Measurements from ENCODE around the gene HEPN1.

Gene HEPN1

DNA sequence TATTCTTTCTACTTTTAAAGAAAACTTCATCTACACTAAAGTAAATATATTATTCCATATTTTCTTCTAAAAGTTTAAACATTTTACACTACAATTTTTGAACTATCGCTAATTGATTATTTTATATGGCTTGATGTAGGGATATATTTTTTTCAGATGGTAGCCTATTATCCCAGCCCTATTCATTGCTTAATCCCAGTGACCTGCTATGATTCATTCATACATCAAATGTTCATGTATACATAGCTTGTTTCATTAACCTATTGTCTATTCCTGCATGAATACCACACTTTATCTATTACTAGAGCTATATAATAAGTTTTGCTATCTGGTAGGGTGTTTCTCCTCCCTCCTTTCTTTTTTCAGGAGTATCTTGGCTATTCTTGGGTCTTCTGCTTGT is 16.4 kb upstream of the HEPN1 start:
- DNase-seq: no peak

DNA sequence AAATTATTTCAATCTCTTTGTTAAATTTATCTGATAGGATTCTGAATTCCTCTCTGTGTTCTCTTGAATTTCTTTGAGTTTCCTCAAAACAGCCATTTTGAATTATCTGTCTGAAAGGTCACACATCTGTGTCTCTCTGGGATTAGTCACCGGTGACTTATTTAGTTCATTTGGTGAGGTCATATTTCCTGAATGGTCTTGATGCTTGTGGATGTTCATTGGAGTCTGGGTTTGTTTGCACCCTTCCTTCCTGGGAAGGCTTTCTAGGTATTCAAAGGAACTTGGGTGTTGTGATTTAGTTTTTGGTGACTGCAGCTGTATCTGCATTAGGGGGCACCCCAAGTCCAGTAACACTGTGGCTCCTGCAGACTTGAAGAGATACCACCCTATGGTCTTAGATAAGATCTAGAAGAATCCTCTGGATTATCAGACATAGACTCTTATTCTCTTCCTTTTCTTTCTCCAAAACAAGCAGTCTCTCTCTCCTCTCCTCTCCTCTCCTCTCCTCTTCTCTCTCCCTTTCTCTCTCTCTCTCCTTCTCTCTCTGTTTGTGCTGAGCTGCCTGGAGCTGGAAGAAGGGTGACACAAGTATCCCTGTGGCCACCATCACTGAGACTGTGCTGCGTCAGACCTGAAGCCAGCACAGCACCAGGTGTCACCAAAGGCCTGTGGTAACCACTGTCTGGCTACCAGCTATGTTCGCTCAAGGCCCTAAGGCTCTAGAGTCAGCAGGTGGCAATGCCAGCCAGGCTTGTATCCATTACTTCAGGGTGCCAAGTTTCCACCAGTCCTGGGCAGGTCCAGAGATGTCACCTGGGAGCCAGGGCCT is 3.3 kb upstream of the HEPN1 start:
- no peak for DNase-seq

DNA sequence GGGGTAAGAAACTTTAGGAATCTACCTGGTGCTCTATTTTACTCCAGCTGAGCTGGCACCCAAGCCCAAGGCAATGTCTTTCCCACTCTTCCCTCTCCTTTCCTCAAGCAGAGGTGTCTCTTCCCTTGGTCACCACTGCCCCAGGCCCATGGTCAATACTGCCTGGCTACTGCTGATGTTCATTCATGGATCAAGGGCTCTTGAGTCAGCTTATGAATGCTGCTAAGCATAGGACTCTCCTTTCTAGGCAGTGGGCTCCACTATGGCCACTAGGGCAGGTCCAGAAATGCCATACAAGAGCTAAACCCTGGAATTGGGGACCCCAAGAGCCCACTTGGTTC is 2.7 kb upstream of the HEPN1 start:
- DNase-seq: no peak

DNA sequence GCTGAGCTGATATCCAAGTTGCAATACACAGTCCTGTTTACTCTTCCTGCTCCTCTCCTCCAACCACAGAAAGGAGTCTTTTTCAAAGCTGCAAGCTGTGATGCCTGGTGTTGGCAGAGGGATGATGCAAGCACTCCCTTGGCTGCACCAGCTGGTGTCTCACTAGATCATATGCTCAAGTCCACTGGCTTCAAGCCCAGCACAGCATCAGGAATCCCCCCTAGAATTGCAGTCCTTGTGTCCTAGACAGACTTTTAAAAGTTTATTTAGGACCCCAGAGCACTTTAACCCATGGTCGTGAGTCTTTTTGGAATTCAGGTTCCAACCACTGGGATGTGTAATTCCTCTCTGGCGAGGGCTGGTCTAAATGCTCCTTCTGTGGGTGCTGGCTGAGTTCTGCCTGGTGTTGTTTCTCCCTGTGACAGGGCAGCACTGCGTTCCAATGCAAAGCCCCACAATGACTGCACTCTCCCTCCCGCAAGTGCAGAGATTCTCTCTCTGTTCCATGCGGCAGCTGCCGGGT is 1.9 kb upstream of the HEPN1 start:
- no peak for DNase-seq

DNA sequence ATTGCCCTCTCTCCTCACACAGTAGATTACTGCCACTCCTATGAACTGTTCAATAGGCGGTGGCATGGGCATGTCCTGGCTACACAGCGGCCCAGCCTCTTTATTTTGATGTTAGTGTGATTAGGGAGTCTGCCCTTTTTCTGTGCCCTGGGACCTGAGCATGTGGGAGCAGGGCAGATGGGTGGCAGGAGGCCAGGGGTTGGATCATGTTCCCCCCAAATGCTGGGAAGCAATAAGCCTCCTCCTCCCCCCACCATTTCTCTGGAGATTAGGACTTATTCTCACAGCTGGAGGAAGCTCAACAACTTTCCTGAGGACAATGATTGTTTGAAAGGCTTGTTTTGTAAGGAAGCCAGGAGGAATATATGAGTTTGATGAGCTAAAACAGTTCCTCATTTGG is 848 bp downstream of the HEPN1 start:
- no peak for DNase-seq

DNA sequence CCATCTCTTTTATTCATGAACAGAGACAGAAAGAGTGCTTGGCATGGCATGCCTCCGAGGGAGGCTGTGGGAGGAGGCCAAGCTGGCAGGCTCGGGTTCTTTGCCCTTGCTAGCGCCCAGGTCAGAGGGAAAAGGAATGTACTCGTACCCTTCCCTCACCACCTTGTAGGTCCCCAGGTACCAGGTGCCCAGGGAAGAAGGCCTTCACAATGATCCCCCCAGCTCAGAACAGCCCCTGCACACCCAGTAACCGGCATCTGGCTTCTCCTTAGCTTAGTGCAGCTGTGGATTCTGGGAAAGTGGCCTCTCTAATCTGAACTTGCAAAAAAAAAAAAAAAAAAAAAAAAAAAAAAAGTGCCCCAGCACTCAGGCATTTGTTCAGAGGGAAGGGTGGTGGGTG is 1.3 kb downstream of the HEPN1 start:
- DNase-seq: no peak

DNA sequence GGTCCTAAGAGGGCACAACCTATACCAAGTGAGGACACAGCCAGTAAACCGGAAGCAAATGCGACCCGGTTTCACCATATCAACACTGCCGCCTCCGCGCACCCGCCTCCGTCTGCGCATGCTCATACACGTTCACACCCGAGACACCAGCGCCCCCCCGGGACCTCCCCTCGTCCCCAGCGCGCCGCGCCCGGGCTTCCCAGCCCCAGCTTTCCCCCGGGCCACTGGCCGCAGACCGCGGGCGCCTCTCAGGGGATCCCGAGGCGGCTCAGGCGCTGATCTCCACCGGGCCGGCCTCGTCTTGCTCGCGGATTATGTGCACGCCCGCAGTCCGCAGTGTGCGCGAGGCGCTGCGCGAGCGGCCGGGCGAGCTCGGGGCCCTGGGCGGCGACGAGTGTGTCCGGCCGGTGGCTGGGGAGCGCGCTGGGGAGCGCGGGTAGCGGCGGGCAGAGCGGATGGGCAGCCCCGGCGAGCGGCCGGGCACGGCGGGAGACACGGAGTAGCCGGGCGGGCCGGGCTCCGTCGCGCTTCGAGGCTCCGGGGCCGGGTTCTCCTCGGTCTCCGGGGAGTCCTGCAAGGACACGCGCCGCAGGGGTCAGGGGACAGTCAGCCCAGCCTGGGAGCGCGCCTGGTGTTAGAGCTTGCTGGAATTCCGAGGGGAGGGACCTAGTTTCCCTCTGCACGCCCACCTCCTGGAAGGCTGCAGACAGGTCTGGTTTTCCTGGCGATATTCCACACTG is 2.0 kb downstream of the HEPN1 start:
- peak; percentile 92 for DNase-seq

DNA sequence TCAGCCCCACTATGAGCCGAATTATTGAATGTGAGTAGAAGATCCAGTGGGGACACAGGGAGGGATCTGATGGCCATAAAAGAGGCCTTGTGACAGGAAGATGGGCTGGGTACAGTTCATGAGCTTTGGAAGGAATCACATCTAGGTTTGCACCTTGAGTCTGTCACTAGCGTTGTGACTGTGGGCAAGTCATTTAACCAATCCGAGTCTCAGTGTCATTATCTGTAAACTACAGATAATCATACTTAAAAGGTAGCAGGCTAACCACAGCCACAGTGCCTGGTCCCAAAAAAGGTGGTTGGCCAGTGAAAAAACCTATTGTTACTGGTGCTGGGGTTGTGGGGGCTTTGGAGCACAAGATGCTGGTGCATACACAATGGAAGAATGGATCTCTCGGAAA is 3.8 kb downstream of the HEPN1 start:
- DNase-seq: no peak

DNA sequence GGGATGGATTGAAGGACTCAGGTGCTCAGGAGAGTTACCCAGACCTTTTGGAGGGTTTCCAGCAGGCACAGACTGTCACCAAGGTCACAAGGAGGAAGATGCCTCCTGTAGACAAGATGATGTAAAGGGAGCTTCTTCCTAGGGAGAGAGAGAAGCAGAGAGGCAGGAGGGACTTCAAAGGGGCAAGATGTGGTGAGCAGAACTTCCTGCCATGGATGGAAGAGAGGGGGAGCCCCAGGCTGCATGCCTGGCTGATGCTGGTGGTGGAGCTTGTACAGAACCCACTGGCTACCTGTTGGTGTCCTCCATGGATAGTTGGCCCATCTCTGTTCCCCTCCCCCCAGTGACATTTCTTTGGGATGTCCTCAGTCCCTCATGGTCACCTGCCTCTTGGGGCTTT is 4.2 kb downstream of the HEPN1 start:
- DNase-seq: no peak

DNA sequence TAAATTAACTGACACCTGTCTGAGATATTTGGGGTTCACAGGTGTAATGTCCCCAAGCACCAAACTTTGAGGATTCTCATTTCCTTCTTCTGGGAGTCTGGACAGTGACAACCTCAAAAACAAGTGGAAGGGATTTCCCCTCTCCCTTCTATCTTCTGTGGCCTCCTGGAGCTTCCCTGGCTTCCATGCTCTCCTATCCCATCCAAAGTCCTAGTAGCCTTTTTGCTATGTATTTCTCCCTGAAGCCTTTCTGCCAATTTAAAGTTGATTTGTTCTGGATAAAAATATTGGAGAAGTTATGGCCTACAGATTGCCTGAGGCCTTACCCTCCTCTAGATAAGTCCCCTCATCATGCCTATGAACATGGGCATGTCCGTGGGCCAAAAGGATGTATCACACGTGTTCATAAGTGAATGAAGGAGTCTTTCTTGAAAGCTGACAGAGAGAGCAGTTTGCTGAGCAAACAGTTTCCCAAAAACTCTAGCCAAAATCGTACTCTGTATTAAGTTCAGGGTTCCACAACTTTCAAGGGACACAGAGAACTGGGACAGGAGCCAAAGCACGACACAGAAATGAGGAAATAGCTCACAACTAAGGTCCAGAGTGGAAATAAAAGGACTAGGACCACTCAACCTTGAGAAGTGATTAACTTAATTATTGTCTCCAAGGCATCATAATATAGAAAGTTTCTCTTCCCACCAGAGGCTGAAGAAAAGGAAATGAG is 10.1 kb downstream of the HEPN1 start:
- DNase-seq: no peak

DNA sequence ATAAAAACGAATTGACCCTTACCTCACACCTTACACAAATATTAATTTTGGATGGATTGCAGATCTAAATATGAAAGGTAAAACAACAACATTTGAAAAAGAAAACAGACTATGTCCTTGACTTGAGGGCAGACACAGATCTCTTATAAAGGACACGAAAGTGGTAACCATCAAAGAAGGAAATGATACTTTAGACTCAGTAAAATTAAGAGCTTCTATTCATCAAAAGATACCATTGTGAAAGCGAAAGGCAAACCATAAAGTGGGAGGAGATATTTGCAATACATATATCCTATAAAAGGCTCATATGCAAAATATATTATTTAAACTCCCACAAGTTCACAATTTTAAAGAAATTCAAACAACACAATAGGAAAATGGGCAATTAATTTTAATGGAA is 11.7 kb downstream of the HEPN1 start:
- no peak for DNase-seq

DNA sequence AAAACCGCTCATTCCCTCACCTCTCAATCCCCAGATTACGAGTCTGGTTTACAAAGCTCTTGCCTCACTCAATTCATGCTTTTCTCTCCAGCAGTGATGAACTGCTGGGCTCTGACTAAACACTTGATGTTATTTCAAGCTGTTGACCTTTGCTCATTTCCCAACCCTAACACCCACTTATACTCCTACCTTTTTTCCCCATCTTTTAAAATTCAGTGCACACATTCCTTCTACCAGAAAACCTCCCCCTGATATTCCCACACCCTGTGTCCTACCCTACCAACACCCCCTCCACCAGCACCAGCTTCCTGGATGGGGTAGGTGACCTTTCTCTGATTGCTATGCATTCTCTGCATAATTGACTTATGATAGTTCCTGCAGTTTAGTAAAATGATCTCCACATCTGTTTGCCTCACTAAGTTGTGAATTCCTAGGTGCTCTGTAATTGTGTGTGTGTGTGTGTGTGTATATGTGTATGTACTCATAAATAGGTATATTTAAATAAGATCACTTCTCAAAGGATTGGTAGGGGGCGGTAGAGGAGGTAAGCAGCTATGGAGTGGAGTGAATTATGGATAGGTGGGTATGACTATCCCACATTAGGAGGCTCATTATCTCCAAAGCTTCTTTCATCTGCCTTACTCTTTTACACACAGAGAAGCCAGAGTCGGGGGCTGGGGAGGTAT is 16.0 kb downstream of the HEPN1 start:
- DNase-seq: no peak

DNA sequence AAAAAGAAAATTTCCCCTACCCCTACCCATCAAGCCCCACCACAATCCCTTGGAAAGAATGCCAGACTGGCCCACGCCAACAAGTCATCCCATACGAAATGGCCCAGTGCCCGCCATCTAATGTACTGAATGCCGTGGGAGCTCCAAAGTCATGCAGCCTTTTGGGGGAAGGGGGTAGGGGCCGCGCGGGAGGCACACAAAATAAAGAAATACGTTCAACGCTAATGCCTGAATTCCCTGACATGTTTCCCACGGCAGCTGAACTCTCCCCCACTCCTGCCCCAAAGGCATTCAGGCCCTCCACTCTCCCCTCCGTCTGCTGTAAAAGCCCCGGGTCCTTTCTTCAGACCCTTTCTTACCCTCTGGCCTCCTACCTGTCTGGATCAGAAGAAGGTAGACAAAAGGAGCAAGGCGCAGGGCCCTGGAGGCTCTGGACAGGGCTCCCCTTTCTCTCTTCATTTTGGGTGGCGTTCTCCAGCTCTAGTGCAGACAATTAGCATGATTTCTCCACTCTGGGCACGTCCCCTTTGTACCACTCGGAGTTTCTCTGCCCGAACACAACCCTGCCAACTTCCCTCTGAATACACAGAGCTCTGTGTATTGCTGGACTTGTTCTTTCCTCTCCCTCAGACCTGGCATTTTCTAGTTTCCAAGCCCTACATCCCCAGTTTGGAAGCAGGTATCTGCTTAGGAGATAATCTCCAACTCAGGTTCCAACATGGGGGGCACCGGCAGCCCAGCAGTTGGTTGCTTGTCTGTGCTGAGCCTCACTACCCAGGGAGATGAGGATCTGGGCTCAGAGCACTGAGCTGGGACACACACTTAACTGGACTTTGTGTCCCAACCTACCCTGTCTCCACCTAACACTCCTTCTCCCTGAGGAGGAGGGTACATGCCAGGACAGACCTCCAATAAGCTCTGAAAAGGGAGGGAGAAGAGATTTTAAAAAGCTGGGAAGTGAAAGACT is 16.8 kb downstream of the HEPN1 start, which contains the start of gene HEPACAM:
HEPACAM (minus strand) TSS at position 500 of the 967 bp plus-strand sequence; CDS start at position 459, 41 bp downstream.
- no peak for DNase-seq

DNA sequence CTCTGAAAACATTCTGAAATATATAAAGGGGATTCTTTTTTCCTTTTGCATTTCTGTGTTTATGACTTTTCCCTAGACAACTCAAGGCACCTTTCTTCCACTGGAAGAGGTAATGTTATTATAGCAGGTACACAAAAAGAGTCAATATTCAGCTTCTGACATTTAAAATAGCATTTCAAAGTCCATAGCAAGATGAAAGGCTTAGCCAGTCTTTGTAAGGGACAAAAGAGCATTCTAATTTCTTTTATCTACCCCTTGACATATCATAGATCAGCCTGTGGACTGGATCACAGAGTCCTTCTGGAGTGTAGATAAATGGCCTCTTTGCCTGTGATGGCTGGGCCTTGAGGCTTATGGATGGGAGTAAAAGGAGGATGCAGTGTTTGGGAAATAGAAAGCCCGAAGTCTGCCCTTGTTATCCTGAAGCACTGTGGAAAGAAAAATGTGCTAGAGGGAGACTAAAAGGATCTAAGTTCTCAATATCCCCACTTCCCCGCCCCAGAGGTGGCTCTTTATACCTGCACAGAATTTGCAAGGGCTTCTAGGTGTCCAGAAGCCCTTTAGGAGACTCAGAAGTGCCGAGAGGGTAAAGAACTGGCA is 18.4 kb downstream of the HEPN1 start:
- no peak for DNase-seq

DNA sequence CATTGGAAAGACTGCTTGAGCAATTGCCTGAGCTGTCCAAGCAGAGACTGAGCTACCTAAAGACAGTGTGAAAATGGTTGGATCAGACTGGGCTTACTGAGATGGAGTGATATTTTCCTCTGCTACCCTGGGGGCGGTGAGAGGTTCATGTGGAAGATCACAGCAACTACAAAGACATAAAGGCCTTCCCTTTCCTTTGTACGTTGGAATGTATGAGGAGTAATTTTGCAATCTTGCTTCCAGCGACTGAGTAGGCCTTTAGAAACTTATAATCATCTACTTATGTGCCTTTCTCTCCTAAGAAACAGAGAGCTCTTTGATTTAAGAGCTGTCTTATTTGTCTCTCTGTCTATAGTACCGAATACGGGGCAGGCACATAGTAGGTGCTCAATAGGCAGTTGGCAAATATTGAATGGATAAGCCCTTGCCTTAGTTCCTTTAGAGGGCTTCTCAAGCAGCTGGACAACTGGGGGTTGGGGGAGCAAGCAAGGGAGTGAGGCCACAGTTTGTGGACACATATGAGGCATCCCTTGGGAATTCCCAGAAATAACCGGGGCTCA is 19.2 kb downstream of the HEPN1 start:
- DNase-seq: no peak

DNA sequence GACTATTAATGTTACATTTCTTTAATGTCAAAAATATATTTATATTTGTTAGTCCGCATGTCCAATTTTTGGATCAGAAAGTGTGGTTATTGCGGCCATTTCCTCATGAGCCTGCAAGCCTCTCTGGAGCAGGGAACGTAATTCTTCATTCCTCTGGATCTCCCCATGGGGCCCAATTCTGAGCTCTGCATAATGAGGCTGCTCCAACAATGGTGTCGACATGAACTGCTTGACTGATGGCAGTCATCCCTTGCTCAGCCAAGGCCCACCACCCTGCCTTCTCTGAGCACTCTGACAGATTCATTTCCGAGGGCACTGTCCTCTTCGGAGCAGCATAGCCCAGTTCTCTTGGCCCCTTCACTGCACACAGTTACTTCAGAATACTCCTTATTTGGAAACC is 19.9 kb downstream of the HEPN1 start:
- no peak for DNase-seq

DNA sequence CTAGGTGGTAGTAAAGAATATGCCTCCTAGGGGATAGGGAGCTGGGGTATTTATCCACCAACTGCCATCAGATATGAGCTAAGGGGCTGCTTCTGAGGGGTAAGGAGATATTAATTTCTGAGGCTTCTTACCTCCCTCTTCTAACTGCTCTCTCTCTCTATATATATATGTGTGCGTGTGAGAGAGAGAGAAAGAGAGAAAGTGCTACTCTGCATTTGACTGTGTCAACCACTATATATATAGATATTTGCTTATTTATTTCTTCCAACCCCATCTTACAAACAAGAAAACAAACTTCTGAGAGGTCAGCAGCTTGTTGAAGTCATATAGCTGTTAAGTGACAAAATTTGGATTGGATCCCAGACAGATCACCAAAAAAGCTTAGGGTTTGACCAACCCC is 22.7 kb downstream of the HEPN1 start:
- no peak for DNase-seq

DNA sequence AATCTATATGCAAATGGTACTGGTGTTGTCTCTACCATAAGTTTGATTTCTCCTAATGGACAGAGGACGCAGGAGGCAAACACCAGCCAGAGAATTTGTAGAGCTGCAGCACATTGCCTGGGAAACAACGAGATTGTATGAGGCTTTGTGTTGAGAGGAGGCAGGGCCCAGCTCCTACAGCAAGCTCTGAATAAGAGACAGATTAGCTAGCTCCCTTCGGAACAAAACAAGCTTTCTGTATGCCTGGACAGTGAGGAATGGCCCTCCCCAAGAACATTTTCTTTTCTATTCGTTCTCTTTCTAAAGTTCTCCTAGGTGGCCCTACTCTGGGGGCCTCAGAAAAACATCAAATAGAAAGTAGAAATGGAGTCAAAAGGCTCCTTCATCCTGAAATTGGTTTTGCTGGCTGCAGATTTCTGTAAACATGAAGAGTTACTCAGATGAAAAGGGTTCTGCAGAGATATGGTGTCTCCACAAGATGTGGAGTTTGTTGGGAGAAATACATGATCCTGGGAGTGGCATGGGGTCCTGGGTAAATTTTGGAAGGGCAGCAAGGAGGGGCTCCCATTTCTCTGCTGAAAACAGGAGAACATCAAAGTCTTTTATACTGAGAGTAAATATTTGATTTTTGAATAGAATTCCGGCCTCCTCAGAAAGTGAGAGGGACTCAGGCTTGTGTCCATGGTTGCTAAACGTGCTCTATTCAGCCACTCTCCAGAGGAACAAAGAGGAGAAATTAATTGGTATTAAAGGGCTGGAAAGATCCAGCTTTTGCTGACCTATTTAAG is 23.6 kb downstream of the HEPN1 start:
- peak; percentile 44 for DNase-seq

DNA sequence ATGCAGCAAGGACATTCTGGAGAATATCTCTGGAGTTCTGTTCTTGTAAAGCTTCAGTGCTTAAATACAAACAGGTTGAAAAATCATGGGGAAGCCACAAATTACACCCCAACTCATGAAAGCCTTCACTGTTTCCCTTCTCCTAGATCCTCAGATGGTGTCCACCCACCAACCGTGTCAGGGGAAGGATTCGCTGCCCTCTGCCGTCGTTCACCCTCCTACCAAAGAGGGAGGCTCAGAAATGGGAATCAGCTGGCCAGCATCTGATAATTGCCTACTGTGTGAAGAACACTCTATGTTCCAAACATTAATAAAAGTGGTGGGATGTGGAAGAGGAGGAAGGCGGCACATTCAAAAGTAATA is 24.2 kb downstream of the HEPN1 start:
- DNase-seq: no peak

DNA sequence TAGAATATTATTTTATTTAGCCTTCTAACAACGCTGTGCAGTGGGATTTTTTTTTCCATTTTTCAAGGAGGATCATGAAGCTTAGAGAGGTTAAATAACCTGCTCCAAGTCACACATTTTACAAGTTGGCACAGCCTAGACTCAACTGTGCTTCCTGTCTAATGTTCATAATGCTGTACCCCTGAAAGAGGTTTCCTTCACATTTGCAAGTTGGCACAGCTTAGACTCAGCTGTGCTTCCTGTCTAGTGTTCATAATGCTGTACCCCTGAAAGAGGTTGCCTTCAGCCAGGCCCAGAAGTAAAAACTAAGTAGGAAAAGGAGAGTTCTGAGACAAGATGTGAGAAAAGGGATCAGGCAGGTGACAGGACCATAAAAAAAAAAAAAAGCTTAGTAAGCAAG is 24.7 kb downstream of the HEPN1 start:
- DNase-seq: no peak

Measured in retina (tissue), 1 donor.